Measurements from ENCODE around the gene ADORA2B. TPM values are rescaled to one million over a fixed set of nuclear protein-coding genes. Genes with fewer than 3 reads are reported as not detected.

Gene ADORA2B
- total RNA-seq, 1 donor from 2014 or later, result 4.0 TPM

DNA sequence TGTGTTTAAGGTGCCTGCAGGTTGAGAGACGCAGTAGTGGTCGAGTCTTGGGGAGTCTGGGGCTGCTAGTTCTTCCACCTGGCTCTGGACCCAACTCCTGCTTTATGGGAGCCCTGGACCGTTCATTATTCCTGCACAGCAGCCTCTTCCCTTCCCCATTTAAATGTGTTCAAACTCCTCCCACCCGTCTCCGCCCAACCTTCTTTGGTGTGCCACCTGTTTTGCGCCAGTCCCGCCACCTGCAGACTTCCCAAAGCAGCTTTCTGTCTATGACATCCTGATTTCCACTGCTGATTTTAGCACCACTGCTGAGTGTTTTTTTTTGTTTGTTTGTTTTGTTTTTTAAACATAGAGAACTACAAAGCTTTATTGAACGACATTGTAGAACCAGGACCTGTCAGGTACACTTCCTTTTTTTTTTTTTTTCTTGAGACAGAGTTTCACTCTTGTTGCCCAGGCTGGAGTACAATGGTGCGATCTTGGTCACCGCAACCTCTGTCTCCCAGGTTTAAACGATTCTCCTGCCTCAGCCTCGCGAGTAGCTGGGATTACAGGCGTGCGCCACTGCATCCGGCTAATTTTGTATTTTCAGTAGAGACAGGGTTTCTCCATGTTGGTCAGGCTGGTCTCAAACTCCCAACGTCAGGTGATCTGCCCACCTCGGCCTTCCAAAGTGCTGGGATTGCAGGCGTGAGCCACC lies 12.8 kb downstream of the ADORA2B start:
- Mint-ChIP-seq H3K4me3 (ENCODE audit: unreplicated experiment) (no peak overlapping the region), H3K27ac (ENCODE audit: unreplicated experiment) (peak overlapping the region; percentile 1), H3K36me3 (ENCODE audit: low read depth, unreplicated experiment) (no peaks in the 10 kb centered on the region), H3K9me3 (ENCODE audit: unreplicated experiment) (peaks cover under 1% of the 10 kb centered on the region), H3K27me3 (ENCODE audit: low read depth, unreplicated experiment) (peaks cover 2% of the 10 kb centered on the region), H3K4me1 (ENCODE audit: low read depth, unreplicated experiment) (peaks cover 22% of the 10 kb centered on the region)
- H3K79me2 ChIP-seq (ENCODE audit: insufficient read depth, low read length), result peaks cover 53% of the 10 kb centered on the region
- no peak overlapping the region for H3K9ac ChIP-seq (ENCODE audit: low read length)
- H2AFZ ChIP-seq (ENCODE audit: low read depth, low read length), result no peak overlapping the region
- TF ChIP-seq EZH2 (IDR thresholded peaks at IDR 0.05; ENCODE audit: insufficient read depth, low read length) (no peak), CTCF (IDR thresholded peaks at IDR 0.05; ENCODE audit: insufficient read depth, low read depth, low read length) (no peak)
- H3K27ac ChIP-seq (ENCODE audit: low read depth, low read length), result no peak overlapping the region
- H3K36me3 ChIP-seq (ENCODE audit: insufficient read depth, low read length), result no peaks in the 10 kb centered on the region
- DNase-seq (ENCODE audit: low read depth), result no peak
- H4K20me1 ChIP-seq (ENCODE audit: insufficient read depth, low read length), result no peaks in the 10 kb centered on the region
- no peak overlapping the region for H3K4me2 ChIP-seq (ENCODE audit: low read length)
- no peak overlapping the region for H3K4me3 ChIP-seq (ENCODE audit: insufficient read depth, low read depth, low read length)
- H3K27me3 ChIP-seq (ENCODE audit: insufficient read depth, low read length), result no peaks in the 10 kb centered on the region
- H3K4me1 ChIP-seq (ENCODE audit: insufficient read depth, low read length), result peaks cover 40% of the 10 kb centered on the region
- no peak for FAIRE-seq
- no peaks in the 10 kb centered on the region for H3K9me3 ChIP-seq (ENCODE audit: insufficient read depth, low read depth, low read length)

DNA sequence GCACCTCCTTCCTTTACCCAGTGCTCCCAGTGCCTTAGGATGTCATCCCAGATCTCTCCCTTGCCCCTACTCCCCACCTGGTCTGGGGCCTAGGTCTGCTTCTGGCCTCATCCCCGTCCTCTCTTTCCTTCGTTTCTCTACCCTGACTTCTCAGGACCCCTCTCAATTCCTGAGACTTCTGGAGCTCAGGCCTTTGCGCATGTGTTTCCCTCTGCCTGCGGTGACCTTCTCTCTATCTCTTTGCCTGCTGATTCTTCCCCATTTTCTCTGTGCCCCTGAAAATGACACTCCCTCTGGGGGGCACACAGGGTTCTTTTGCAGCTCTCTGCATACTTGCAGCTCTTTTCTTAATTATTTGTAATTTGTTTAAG lies 13.5 kb downstream of the ADORA2B start:
- H3K27ac ChIP-seq (ENCODE audit: low read depth, low read length), result peak overlapping the region; percentile 93
- TF ChIP-seq EZH2 (IDR thresholded peaks at IDR 0.05; ENCODE audit: insufficient read depth, low read length), result no peak
- no peak for TF ChIP-seq CTCF (IDR thresholded peaks at IDR 0.05; ENCODE audit: insufficient read depth, low read depth, low read length)
- DNase-seq (ENCODE audit: low read depth), result no peak
- peaks cover 45% of the 10 kb centered on the region for H3K4me1 ChIP-seq (ENCODE audit: insufficient read depth, low read length)
- H4K20me1 ChIP-seq (ENCODE audit: insufficient read depth, low read length), result no peaks in the 10 kb centered on the region
- no peak overlapping the region for H3K4me3 Mint-ChIP-seq (ENCODE audit: unreplicated experiment)
- peak overlapping the region; percentile 76 for H3K4me2 ChIP-seq (ENCODE audit: low read length)
- peaks cover 21% of the 10 kb centered on the region for H3K4me1 Mint-ChIP-seq (ENCODE audit: low read depth, unreplicated experiment)
- H3K27me3 ChIP-seq (ENCODE audit: insufficient read depth, low read length), result no peaks in the 10 kb centered on the region
- H3K27me3 Mint-ChIP-seq (ENCODE audit: low read depth, unreplicated experiment), result peaks cover under 1% of the 10 kb centered on the region
- H2AFZ ChIP-seq (ENCODE audit: low read depth, low read length), result no peak overlapping the region
- H3K27ac Mint-ChIP-seq (ENCODE audit: unreplicated experiment), result peak overlapping the region; percentile 48
- peaks cover 52% of the 10 kb centered on the region for H3K79me2 ChIP-seq (ENCODE audit: insufficient read depth, low read length)
- no peaks in the 10 kb centered on the region for H3K9me3 ChIP-seq (ENCODE audit: insufficient read depth, low read depth, low read length)
- H3K36me3 Mint-ChIP-seq (ENCODE audit: low read depth, unreplicated experiment), result no peaks in the 10 kb centered on the region
- no peaks in the 10 kb centered on the region for H3K9me3 Mint-ChIP-seq (ENCODE audit: unreplicated experiment)
- no peaks in the 10 kb centered on the region for H3K36me3 ChIP-seq (ENCODE audit: insufficient read depth, low read length)
- peak overlapping the region; percentile 77 for H3K9ac ChIP-seq (ENCODE audit: low read length)
- FAIRE-seq, result no peak
- H3K4me3 ChIP-seq (ENCODE audit: insufficient read depth, low read depth, low read length), result peak overlapping the region; percentile 27

- Mint-ChIP-seq H3K27ac (ENCODE audit: unreplicated experiment) (peak overlapping the region; percentile 41), H3K36me3 (ENCODE audit: low read depth, unreplicated experiment) (no peaks in the 10 kb centered on the region), H3K9me3 (ENCODE audit: unreplicated experiment) (no peaks in the 10 kb centered on the region), H3K4me1 (ENCODE audit: low read depth, unreplicated experiment) (peaks cover 35% of the 10 kb centered on the region), H3K4me3 (ENCODE audit: unreplicated experiment) (no peak overlapping the region), H3K27me3 (ENCODE audit: low read depth, unreplicated experiment) (no peaks in the 10 kb centered on the region)
- Histone ChIP-seq H4K20me1 (ENCODE audit: insufficient read depth, low read length) (peaks cover 6% of the 10 kb centered on the region), H3K9me3 (ENCODE audit: insufficient read depth, low read depth, low read length) (no peaks in the 10 kb centered on the region), H2AFZ (ENCODE audit: low read depth, low read length) (no peak overlapping the region), H3K27me3 (ENCODE audit: insufficient read depth, low read length) (no peaks in the 10 kb centered on the region), H3K79me2 (ENCODE audit: insufficient read depth, low read length) (peaks cover 65% of the 10 kb centered on the region), H3K4me2 (ENCODE audit: low read length) (peak overlapping the region; percentile 20), H3K9ac (ENCODE audit: low read length) (peak overlapping the region; percentile 42), H3K4me1 (ENCODE audit: insufficient read depth, low read length) (peaks cover 58% of the 10 kb centered on the region), H3K36me3 (ENCODE audit: insufficient read depth, low read length) (no peaks in the 10 kb centered on the region), H3K4me3 (ENCODE audit: insufficient read depth, low read depth, low read length) (no peak overlapping the region), H3K27ac (ENCODE audit: low read depth, low read length) (peak overlapping the region; percentile 64)
- FAIRE-seq (no peak), DNase-seq (ENCODE audit: low read depth) (peak; percentile 89)
- TF ChIP-seq EZH2 (IDR thresholded peaks at IDR 0.05; ENCODE audit: insufficient read depth, low read length) (no peak), CTCF (IDR thresholded peaks at IDR 0.05; ENCODE audit: insufficient read depth, low read depth, low read length) (no peak)
Observed at GRCh38 chr17:15963670-15964110, 18.8 kb downstream of the ADORA2B start.
